NCI-H2081 (cell line): ENCODE results near the gene ELP4.

Source experiments
- DNase-seq, 2 experiments: peaks; one replicate each; lab custom pipeline; 2025; lab: John Stamatoyannopoulos, UW

The ELP4 gene

DNA sequence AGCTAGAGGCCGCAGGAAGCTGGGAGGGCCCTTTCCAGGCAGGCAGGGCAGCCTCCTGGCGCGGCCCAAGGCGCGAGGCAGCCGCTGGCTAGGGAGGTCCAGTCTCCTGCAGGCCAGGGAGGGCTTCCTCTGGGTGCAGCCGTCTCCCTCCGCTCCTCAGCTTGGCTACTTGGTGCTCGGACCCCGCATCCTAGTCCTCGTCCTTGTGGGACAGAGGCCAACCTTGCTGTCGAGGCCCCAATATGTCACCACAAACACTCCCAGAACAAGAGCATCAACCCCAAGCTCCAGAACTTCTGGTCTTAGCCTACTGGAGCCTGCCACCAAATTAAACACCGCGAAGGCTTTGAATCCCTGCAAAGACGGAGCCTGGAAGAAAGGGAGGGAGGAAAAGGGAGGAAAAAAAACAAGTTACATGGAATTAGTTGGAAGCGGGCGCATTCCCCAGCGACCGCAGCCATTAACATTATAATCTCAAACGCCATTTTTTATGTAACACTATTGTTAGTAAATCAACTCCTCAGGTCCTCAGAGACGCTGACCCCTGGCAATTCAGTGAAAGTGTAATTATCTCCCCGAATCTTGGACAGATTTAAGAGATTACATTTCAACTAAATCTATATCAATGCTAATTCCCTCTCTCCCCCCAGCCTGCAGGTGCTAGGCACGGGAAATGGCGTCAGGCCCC lies 314.2 kb downstream of the ELP4 start:
- DNase-seq: no peak

- no peak for DNase-seq
These were observed 314.8 kb downstream of the ELP4 start for GRCh38 chr11:31824332-31824878.

DNA sequence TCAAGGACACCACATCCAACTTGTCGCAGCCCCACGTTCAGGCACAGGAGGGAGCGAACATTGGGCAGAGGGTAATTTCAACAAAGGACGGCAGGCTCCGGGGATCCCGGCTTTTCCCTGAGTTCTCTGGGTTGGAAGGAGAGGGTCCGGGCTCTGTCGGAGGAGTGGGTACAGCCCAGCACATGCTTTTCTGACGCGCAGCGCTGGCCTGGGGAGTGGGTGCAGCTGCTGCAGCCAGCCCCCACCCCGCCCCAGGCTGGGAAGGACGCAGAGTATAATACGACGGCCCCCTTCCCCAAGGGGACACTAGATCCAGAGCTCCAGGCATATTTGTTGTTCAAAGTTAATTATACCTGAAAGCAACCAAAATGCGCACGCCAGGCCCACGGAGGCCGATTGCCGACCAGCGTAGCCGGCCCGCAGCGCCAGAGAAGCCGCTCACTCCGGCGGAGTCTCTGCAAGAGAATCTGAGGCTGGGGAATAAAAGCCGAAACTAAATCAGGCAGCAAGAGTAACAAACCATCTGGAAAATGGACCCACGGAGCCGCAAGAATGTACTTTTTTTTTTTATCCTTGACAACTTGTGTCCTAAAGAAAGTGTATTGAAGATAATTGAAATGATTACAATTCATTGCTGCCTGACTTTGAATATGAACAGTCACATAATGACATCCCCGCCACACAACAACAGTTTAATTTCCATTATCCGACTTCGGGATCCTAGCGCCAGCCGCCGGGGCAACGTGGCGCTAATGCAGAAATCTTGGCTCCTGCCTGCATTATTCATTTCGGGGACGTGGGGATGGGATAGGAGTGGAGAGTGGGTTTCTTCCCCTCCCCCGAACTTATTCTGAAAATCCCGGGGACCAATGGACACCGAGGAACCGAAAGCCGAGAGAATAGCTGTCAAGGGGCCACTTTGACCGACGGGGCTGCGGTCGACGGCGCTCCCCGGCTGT lies 315.6 kb downstream of the ELP4 start:
- DNase-seq: no peak

- no peak for DNase-seq
These were observed 316.4 kb downstream of the ELP4 start for GRCh38 chr11:31825838-31826484.

DNA sequence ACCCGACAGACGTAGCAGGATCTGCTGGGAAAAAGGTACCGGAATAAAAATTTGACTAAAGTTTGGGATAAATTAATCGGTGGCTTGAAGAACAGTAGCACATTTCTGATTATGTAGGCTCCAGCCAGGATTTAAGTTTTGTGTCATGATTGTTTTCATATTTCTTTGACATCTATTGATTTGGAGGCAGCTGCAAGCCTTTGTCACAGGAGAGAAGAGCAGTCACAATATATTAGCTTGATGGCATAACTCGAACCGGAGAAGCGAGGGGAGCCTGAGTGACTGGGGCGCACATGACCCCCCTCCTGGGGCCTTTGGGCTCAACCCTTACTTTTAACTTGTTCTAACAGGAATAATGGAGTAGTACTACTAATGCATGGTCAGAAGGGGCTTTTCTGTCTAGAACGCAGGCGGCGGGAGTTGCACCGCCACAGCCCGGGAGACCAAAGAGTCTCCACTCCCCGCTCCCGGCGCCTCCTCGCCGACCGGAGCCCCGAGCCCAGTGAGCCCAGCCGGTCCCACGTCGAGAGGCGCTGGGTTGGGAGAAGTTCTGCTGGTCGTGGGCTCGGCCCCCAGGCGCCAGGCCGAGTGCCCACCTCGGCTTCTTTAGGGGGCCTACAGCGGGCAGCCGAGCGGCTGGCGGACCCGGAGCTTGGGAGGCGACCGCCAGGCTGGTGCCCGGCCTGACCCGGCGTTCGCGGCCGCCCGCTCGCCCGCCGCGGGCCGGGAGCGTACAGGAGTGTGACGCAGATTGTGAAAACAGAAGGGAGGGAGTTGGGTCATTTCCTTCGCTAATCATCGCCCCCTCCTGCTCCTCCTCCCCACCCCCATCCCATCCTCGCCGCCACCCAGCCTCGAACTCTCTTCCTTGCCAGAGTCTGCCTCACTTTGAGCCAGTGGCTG lies 317.2 kb downstream of the ELP4 start:
- no peak for DNase-seq

DNA sequence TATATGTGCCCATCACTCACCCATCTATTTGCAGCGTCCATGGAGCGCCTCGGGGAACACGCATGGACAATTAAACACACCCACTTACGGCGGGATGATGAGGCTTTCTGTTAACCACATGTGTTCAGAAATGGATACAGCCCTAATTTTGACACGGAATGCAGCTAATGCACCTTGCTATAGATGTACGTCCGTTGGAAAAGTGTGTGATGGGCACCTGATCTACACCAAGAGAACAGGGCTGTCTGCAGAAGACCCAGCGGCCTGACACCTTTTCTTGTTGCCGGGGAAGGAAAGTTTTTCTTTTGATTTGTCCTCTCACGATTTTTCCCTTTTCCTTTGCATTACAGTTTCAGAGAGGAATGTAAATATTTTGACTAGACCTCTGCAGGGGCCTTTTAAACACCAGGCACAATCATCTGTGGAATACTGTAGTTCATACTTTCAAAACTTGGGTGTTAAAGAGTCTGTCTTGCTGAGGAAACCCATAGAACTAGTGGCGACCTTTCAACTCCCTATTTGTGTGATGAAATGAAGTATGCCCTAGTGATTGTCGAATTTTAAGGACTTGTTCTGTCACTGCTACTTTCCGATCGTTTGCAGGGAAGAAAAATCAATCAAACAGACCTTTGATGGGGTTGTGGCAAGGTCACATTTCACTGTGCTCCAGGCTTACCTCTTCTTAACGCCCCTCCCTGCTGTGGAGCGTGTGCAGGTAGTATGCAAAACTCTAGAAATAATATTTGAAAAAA lies 318.1 kb downstream of the ELP4 start:
- DNase-seq: no peak

GRCh38 chr11:31828217-31828616 lies 318.6 kb downstream of the ELP4 start:
- no peak for DNase-seq

DNA sequence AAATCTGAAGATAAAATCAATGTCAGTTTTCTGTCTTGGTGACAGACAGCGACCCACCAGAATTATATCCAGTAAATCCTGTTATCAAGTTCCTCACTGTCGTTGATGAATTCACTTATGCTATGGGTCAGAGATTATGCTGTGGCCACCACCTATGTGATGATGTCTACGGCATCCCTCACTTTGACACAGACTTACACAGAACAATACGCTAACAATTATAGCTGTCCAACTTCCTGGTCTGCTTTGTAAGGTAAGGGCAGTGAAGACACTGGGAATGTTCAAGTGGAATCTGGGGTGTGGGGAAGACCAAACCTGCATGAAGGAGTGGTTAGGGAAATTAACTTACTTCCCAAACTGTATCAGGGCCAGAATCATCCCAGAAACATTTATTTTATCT lies 320.8 kb downstream of the ELP4 start:
- DNase-seq: no peak

DNA sequence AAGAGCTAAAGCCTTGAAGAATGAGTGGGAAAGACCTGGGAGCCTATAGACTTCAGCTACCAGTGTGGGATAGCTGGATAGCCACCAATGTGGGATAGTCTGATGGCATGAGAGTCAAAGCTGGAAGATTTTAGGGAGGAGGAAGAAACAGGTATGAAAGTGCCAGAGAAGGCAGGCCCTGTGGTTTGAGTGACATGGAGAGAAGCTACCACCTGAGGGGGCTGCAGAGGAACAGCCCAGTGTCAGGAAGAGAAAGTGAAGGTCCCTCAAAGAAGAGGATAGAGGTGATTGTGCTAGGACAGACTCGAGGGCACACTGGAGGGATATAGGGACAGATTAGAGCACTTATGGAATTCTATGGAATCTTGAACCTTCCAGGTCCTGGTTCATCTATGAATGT lies 324.7 kb downstream of the ELP4 start:
- DNase-seq: no peak
